ENCODE results near the gene CELA2A. TPM values are rescaled to one million over a fixed set of nuclear protein-coding genes. Genes with fewer than 3 reads are reported as not detected.

Gene CELA2A
- total RNA-seq, 1 experiment from 2014 or later, result not detected

Other genes starting within 250 kb of the CELA2A start
- not detected in 2 replicates for gene FHAD1, start 209.5 kb upstream of the CELA2A start, total RNA-seq (2022)
- gene EFHD2, start 46.8 kb upstream of the CELA2A start, total RNA-seq (2022), result 45.1 and 48.5 TPM in 2 replicates
- gene CTRC, start 18.3 kb upstream of the CELA2A start, total RNA-seq (2022), result not detected in 2 replicates
- gene CELA2B, start 19.4 kb downstream of the CELA2A start, total RNA-seq (2022), result not detected in 2 replicates
- gene CASP9, start 67.5 kb downstream of the CELA2A start, total RNA-seq (2022), result 8.9 and 12.1 TPM in 2 replicates
- 17.2 and 26.5 TPM in 2 replicates for gene DNAJC16, start 70.1 kb downstream of the CELA2A start, total RNA-seq (2022)
- not detected in 2 replicates for gene AGMAT, start 128.3 kb downstream of the CELA2A start, total RNA-seq (2022)
- 26.6 and 32.7 TPM in 2 replicates for gene DDI2, start 160.7 kb downstream of the CELA2A start, total RNA-seq (2022)
- gene PLEKHM2, start 227.6 kb downstream of the CELA2A start, total RNA-seq (2022), result 51.5 and 65.8 TPM in 2 replicates

All from MCF 10A (cell line).